ENCODE data around the gene C12orf42.

GRCh38 chr12:103462675-103463074 lies 33.1 kb downstream of the C12orf42 start:
- TF ChIP-seq EZH2 (IDR thresholded peaks at IDR 0.05; ENCODE audit: borderline replicate concordance, low read length) = no peak
- TF ChIP-seq, protein P1, sequence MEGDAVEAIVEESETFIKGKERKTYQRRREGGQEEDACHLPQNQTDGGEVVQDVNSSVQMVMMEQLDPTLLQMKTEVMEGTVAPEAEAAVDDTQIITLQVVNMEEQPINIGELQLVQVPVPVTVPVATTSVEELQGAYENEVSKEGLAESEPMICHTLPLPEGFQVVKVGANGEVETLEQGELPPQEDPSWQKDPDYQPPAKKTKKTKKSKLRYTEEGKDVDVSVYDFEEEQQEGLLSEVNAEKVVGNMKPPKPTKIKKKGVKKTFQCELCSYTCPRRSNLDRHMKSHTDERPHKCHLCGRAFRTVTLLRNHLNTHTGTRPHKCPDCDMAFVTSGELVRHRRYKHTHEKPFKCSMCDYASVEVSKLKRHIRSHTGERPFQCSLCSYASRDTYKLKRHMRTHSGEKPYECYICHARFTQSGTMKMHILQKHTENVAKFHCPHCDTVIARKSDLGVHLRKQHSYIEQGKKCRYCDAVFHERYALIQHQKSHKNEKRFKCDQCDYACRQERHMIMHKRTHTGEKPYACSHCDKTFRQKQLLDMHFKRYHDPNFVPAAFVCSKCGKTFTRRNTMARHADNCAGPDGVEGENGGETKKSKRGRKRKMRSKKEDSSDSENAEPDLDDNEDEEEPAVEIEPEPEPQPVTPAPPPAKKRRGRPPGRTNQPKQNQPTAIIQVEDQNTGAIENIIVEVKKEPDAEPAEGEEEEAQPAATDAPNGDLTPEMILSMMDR (conservative IDR thresholded peaks at IDR 0.05 in 1 of 2, IDR thresholded peaks at IDR 0.05 in 1 of 2; ENCODE audit: extremely low read depth in 1 of 2, insufficient read depth in 1 of 2, low read depth in 1 of 2, low read length in 2 of 2) = no peak

Data from mammary epithelial cell (primary cell).